Prostate gland (tissue), 2 donors: Measurements from ENCODE around the gene GLP2R.

Experiments used
- POLR2A ChIP-seq: fragments of 450-650 bp; IDR thresholded peaks from one replicate; pipeline ENCODE4 v1.6.1; 2016; ENCODE audit warnings: antibody characterized with exemption, mild to moderate bottlenecking
- TF ChIP-seq, protein P1 (sequence below), 4 experiments: fragments of 200-600 bp in 2 of 4; fragments of 450-650 bp in 2 of 4; sonication (generic) in 2 of 4; IDR thresholded peaks; 1 replicate in 3 of 4; 2 replicates in 1 of 4; pipeline ENCODE4 v1.5.1; 2016 to 2019; ENCODE audit warnings: antibody characterized with exemption in 4 of 4, mild to moderate bottlenecking in 2 of 4, moderate library complexity in 2 of 4

DNA sequence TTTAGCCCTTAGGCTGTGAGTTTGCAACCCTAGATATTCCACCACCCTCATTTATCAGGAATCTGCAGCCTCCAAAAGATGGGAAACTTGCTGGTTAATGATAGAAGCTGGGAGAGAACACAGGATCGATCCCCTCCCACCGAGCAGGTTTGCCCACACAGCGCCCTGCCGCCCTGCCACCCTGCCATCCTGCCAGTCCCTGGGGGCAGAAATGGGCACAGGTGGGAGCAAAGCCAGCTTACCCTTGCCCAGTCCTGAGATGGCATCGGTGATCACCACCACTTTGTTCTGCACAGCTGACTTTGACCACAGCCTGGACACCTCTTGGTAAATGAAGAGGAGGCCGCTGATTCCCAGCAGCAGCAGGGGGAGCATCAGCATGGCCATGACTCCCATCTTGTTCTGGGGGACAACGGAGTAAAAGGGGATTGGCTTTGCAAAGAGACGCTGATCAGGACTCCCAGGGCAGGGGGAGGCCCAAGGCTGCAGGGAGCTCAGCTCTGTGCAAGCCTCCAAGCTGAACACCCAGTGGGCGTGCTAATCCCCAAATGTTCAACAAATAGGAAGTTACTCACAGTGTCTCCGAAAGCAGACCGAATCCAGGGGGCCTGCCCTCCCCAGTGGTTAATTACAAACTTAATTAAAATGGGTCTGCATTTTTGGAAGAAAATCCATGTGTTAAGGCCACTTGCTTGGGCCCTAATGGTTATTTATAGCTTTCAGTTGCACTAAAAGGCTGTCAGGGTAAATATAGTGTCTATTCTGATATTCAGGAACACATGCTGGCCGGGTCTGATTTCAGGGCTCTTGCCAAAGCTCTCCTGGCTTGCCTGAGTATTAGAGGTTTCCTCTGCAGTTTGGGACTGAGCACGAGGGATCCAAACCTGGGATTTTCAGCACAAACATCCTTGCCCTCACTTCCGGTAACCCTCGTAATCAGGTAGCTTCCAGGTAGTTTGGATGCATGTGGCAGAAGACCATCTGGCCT, 34.5 kb upstream of the GLP2R start, which contains the start of gene DHRS7C:
- TF ChIP-seq, protein P1, sequence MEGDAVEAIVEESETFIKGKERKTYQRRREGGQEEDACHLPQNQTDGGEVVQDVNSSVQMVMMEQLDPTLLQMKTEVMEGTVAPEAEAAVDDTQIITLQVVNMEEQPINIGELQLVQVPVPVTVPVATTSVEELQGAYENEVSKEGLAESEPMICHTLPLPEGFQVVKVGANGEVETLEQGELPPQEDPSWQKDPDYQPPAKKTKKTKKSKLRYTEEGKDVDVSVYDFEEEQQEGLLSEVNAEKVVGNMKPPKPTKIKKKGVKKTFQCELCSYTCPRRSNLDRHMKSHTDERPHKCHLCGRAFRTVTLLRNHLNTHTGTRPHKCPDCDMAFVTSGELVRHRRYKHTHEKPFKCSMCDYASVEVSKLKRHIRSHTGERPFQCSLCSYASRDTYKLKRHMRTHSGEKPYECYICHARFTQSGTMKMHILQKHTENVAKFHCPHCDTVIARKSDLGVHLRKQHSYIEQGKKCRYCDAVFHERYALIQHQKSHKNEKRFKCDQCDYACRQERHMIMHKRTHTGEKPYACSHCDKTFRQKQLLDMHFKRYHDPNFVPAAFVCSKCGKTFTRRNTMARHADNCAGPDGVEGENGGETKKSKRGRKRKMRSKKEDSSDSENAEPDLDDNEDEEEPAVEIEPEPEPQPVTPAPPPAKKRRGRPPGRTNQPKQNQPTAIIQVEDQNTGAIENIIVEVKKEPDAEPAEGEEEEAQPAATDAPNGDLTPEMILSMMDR (IDR thresholded peaks at IDR 0.05), result no peak
- TF ChIP-seq POLR2A, result no peak
